Fibroblast of the conjunctiva (primary cell): ENCODE measurements around the gene TTC7B.

Experiments used
- DNase-seq: peaks from one replicate; pipeline ENCODE4 v3.0.0-alpha.2; 2010; ENCODE audit warnings: low read depth

TTC7B gene

DNA sequence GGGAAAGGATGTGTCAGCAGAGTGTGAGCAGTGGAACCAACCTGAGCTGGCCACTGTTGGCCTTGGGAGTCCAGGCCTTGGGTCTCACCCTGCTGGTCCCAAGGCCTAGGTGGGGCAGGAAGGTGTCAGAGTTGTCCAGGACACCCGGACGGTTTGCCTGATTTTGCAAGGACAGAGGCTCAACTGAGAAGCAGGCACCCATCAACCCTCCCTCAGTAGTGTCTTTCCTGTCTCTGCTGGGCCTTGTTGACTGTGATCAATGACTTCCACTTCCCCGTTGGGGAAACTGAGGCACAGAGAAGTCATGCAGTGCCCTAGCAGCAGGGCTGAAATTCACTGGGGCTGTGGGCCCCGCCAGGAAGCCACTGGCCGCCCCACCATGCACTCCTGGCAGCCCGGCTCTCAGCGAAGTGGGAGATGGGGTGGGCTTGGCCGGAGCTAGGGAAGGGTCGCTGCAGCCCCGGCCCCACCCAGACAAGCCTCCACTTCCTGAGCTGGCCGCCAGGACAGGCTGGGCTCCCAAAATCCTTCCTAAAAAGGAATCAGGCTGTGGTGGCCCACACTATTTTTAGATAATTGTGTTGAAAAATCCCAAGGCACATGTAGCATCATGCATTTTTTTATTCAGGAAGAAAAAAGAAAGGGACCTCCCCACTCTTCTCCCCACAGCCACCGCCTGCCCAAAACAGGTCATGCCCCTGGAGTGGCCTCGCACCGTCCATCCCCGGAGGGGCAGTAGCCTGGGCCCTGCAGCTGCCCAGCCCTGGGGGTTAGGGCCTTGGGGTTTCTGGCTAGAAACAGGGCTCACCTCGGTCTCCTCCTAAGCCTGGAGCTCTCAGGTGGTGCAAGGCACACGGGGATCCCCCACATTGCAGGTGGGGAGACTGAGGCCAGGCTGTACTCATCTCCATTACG, 292.0 kb downstream of the TTC7B start:
- DNase-seq: no peak

DNA sequence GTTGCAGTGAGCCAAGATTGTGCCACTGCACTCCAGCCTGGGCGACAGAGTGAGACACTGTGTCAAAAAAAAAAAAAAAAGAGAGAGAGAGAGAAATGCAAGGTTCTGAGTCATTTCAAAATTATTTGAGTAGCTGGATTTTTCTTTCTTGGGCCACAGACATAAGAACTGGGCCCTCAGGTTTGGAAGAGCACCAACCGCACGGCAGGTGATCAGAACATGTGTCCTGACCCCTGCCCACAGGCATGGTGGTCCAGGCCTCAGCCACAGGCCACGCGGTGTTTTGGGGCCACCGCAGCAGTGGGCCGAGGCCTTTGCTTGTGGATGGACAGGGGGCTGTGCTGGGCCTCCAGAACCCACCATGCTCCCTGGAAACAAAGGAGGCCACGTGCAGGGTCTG, 292.7 kb downstream of the TTC7B start:
- no peak for DNase-seq

DNA sequence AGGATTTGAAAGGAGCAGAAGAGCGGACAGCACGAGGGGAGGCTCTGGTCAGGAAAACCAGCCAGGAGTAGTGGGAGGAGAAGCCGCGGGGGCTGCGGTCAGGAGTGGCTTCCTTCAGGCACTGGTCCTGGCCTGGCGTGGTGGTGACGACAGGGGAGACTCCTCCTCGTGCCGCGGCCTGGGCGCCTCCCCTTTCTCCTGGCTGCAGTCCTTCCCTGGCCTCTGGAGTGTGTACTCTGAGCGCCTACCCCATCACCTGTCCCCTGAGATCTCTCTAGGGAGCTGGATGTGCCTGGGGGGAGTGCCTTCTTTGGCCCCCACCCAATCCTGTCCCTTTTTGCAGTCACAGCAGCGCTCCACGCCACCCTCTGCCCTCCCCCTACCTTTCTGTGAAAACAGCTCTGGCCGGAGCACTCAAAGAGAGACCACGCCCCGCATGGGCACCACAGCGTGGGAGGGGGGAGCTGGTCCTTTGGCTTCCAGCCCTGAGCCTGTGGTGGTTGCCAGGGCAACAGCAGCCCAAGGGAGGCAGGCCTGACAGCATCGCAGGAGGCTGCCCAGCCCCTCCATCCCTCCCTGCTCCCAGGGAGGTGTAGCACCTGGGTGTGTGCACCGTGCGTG, 293.5 kb downstream of the TTC7B start:
- no peak for DNase-seq

DNA sequence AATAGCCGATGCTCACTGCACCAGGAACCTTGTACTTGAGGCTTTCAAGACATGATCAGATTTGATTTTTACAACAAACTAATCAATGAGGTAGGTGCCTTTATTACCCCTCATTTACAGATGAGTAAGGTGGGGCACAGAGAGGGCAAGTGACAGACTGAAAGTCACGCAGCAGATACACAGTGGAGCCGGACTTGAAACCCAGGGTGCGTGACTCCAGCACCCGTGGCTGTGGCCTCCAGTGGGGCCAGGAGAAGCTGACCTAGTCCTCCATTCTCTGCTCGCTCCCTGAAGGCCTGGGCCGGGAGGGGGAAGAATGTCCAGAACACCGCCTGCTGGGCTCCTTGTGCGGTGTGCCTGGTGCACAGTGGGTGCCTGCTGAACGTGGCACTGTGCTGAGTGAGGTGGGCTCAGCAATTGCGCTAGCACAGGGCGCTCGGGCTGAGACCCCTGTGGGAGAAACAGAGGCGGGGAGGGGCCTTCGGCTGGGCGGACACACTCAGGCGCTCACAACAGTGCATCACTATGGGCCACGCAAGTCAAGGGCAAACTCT, 294.2 kb downstream of the TTC7B start:
- no peak for DNase-seq

DNA sequence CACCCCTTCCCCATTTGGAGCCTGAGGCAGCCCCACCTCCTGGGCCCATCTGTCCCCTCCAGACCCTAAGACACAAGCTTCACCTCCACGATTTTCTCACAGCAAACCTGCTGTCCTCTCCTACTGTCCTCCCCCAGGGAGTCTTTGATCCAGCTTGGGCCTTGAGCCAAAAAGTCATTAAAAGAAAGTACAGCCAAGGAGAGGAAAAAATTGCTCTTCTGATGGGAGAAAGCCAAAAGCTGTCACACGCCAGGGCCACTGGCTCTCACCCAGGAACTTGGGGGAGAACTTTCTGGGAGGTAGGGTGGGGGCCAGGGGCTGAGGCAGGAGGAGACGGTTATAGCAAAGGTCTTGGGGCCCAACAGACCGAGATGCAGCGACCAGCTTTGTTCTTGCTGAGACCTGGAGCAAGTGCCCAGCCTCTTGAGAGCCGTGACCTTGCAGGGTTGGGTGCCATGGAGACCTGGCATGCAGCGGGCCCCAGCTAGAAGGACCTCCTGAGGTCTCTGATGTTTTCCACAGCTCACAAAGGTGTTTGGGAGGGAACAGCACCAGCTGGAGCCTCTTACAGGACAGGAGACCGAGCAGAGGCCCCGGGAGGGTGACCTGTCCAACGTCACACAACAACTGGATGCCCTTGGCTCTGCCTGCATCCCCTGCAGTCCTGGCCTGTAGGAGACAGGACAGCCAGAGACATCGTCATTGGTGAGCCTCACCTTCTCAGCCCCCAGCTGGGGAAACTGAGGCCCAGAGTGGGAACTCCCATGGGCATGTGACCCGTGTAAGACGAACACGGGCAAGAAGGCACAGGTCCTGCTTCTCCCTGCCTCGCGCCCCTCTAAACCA, 294.9 kb downstream of the TTC7B start:
- no peak for DNase-seq

DNA sequence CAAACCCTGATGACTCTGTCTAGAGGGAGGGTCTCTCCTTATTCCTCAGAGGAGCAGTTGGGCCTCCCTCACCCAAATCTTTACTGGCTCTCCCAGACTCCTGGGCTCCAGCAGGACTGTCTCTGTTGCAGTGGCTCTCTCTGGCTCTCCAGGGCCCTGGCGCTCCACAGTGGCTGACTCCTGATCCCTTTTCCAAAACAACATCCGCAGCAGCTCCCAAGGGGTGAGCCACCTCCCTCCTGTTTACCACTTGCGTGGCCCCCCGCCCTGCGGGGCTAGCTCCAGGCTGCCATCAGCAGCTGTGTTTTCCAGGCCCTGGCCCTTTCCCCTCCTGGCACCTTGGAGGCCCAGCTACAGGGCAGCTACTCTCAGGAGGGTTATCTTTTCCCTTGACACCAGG, 295.9 kb downstream of the TTC7B start:
- no peak for DNase-seq

DNA sequence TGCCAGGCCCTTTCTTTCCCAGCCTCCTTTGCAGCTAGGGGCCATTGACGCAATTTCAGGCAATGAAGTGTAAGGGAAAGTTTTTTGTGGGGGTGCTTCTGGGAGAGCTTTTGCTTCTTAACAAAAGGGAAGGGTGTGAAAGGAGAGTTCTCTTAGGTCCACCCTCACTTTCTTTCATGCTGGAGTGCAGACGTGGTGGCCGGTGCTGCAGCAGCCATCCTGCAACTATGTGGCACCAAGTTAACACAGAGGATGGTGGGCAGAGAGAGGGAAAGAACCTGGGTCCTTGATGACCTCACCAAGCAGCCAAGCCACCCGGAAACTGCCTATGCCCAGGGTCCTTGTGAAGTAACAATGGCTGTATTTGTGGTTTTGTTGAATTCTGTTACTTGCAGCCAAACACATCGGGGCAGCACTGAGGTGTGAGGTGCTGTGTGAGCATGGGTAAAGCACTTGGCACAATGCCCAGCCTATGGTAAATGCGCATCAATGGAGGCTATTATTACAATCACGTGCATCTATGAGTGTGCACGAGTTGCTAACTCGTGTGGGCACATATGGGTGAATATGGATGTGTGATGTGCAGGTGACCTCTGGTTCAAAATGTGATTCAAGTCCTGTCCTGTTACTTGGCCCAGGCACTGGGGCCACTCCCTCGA, 296.8 kb downstream of the TTC7B start:
- DNase-seq: no peak

DNA sequence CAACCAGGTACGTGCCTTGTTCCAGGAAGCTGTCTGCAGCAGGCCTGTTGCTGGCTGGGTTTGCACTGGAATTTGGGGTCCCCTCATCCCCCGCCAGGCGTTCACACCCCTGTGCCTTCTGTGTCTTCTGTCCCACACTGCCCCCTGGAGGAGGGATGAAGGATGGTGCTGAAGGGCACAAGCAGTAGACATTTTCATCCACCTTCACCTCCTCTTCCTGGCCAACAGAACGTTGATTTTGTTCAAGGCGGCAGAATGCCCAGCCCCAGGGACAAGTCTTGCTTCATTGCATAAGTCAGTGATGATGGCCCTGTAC, 297.3 kb downstream of the TTC7B start:
- no peak for DNase-seq

DNA sequence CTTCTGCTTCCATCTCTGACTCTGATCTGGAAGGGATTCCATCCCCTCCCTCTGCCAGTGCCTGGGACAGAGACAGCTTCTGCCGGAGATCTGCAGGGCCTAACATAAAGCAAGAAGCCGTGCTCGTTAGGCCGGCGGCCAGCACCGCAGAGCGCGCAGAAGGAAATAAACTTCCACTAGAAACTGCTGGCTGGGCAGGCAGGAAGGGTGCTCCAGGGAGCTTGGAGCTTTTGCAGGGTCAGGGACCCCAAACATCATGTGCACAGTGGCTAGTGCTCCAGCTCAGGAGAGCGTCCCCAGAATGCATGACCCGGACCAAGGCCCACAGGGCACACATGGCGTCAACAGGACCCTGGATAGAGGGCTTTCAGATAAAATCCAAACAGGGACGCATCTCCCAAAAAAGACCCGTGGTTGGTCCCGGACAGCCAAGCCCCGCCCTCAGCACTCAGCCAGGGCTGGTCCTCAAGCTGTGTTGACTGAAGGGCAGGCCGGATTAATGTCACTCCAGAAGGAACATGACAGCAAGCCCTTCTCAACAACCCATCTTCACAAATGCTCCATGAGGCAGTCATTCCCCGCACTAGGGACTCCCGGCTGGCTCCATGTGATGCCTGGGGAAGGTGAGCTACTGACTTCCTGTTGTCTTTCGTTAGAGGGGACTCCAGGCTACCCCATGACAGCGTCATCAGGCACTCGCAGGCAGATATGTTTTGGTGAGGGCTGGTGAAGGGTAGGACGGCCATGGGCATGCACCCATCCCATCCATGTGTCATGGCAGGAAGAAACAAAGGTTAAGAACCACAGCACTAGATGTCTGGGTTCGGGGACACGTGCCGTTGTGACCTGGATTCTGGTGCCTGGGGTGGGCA, 297.9 kb downstream of the TTC7B start:
- DNase-seq: no peak

DNA sequence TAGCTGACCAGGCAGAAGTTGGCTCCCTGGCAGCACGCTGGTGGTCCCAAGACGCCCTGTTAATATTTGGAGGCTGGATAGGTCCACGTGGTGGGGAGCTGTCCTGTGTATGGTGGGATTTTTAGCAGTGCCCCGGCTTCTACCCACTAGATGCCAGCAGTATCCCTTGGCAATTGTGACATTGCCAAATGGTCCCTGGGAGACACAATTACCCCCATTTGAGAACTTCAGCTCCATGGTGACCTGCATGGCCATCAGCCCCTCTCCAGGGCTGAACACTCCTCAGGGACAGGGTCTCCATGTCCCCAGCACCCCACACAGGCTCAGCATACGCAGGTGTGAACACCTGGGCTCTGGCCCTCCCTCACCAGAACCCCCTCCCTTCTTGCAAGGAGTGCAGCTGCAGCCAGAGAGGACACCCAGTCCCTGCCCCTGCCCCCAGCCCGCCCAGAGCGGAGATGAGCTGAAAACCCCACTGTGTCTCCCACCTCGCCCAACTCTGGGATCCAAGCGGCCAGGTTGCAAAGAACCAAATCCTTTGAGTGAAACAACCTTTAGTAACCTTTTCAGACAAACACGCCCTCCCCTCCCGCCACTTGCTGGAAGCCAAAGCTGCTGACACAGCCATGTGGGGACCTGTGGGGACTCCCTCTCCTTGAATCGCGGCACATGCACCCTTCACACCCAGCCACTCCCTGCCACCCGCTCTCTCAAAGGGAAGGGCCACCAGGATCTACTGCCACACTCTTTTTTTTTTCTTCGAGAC, 299.0 kb downstream of the TTC7B start:
- DNase-seq: no peak

DNA sequence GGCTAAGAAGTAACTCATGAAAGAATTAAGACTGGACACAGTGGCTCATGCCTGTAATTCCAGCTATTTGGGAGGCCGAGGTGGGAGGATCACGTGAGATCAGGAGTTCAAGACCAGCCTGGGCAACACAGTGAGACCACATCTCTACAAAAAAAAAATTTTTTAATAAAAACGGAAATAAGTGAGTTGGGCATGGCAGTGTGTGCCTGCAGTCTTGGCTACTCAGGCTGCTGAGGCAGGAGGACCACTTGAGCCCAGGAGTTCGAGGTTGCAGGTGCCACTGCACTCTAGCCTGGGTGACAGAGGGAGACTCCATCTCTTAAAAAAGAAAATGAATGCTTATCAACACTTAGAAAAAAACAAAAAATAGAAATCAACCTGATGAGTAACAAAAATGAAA, 301.7 kb downstream of the TTC7B start:
- DNase-seq: no peak

DNA sequence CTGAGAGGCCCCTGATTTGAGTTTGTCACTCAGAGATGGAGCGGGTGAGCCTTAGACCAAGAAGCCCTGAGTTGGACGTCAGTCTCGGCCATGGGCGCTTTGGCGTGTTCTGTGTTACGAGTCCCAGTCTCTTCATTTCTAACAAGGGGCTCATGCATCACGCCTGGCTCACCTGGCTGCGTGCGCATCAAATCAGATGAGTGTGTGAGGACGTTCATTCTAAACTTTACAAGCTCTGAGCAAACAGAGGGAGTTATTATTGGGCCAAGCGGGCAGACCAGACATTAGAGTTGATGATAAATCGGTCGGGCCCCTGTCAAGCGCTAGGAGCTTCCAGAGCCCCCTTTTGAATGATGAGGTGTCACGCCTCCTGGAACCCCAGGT, 302.2 kb downstream of the TTC7B start:
- no peak for DNase-seq

DNA sequence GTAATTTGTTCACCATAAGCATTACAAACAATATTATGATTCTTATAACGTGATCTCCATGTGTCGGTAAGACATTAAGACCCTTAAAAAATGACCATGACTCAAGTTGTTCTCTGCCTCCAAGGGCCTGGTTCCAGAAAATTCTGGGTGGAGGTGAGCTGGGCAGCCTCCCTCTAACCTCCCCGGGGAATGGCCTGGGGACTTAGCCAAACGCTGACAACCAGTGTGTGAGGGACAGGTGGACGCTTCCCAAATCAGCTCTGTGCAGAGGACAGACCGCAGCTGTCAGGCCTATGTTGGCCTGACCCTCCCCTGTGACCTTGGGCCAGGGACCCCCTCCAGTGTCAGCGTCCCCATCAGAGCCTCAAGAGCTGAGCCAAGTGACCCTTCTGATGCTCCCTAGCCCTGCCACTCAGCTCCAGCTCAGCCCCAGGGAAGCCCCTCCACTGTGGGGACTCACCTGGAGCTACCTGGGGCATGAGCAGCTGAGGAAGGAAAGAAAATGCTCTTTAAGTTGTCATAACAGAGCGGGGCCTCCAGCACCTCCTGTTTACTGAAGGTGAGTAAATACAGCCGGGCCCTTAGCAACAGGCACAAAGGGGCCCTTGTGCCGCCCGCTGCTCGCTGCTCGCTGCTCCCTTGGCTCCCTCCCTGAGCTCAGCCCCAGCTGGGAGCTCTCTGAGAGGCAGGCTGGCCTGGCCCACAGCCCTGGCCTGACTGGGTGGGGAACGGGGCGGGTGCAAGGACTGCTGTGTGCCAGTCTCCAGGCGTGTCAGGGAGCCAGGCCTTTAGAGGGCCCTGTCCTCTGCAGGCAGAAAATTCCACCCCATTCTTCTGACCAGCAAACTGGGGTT, 302.8 kb downstream of the TTC7B start:
- no peak for DNase-seq

DNA sequence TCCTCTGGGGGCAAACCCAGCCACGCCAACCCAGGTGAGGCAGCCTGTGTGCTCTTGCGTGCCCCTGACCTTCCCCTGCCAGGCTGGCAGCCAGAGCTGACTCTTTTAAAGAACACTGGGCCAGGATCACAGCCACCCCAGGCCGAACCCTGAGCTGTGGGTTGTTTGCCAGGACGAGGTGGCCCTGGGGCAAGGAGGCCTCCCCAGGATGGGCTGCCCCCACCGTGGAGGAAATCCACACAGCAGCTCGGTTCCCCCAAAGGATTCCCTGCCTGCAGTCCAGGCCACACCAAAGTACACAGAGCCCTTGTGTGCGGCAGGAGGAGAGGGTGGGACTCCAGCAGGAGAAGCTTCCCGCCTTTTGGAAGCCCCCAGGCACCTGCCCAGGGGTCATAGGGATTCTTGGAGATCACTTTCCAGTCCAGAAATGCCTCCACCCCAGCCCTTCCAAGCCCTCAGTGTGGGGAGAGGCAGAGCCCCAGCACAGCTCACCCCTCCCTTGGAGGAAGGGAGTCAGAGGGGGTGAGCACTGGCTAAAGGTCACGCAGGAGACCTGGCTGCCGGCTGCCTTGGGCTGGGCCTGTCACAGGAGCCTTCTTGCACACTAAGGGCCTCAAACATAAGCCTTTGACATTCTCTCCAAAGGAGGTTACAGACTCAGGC, 303.8 kb downstream of the TTC7B start:
- DNase-seq: no peak

DNA sequence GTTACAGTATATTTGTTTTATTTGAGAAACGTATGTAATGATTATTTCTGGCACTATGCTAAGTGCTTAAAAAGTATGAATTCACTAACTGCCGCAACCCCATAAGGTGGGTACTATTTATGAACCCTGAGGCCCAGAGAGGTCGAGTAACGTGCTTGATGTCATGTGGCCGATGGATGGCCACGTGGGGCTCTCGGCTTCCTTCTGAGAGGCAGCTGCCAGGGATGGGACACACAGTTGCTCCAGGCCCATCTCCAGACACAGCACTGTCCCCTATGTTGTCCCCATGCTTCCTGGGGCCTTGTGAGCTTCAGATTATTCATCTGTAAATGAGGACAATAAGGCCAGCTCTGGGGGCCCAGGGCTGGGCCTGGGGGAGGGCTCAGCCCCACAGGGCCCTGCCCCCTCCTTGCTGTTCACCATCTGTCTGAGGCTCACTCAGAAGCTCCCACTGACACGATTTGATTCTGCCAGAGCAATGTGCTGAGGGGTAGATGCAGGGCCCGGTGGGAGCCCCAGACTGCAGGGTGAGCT, 304.4 kb downstream of the TTC7B start:
- DNase-seq: no peak

DNA sequence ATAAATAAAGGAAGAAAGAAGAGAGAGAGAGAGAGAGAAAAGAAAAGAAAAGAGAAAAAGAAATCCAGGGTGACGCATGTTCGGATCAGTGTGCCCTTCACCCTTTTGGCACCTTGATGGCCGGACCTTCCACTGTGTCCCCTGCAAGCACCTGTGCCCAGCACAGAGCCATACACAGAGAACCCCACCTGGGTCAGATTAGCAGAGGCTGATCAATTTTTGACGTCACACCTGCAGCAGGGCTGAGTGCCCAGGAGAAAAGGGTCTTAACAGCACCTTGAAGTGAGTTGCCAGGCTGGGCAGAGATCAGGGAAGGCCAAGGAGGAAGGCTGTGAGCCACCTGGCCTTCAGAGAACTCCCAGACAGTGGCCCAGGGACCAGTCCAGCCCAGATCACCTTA, 305.0 kb downstream of the TTC7B start:
- no peak for DNase-seq

DNA sequence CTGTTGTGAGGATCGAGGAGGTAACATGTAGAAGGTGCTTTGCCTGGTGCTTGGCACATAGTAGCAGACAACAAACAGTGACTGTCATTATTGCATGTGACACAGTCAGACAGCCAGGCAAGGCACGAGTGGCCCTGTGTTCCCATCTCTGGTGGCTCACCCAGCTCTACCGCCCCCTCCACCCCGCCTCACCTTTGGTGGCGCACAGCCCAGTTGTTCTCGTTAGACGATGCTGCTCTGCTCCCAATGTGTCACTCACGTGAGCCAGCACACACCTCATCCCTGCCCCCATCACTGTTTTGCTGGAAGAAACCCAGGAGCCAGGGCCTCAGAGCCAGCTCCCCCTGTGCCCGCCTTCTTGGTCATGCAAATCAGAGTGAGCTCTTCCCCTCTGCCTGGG, 306.1 kb downstream of the TTC7B start:
- no peak for DNase-seq

DNA sequence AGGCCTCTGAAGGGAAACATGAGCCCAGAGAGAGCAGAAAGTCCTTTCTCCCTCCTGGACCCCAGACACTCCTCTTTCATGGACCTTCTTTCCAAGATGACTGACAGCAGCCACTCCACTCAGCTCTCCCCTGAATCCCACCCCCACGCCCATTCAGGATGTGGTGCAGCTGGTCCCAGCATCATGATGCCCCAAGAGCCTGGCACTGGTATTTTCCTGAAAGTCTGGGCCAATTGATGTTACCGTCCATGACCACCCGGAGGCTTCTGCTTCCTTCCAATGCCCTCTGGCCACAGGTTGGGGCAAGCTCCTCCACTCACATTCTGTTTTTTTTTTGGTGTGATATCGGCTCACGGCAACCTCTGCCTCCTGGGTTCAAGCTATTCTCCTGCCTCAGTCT, 306.8 kb downstream of the TTC7B start:
- DNase-seq: no peak
